Stimulated activated CD4-positive, alpha-beta T cell treated with anti-CD3 and anti-CD28 coated beads, Interleukin-4, amount 100 ng/mL, for 48 hours (primary cell): ENCODE results near the gene RITA1.
"Not testable (repeated sequence)": the region's sequence is repeated elsewhere in the genome, so short reads cannot be mapped to it uniquely, and the experiment has no call there.

Source experiments
- DNase-seq, 2 donors: peaks; one replicate each; pipeline ENCODE4 v3.0.0-alpha.2; 2020; ENCODE audit warnings: low read depth in 2 of 2

The RITA1 gene

DNA sequence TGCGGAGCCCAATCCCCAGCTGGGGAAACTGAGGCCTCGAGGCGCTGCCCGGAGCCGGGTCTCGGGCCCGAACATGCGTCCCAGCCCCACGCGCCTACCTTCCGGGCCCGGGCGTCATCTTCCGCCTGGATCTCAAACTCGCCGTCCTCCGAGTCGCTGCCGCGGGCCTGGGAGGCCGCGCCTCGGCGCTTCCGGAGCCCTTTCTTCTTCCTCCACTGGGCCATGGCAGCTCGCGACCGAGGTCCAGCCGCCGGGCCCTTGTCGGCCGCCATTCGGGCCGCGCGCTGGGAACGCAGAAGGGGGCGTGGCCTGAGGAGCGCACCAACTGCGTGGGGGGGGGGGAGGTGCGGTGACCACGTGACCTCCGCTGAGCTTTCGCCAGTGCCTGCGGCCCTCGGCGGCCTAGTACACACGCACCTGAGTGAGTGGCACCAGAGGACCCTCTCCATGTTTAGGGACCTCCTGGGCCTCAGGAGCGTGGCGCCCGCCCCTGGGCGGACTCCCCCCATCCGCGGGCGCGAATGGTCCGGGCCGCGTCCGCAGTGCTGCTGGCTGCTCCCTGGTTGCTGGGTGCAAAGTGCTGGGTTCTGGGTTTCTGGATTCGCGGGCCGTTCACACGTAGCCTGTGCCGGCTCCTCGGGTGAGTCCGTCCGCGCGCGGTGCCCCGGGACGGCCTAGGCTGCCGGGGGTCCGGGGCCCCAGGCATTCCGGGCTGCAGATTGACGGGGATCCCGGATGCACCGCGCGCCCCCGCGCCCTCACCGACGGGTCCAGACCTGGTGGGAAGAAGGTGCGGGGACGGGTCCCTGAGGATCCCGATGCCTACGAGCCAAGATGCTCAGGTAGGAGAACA lies at the start of gene RITA1, which contains the start of gene DDX54:
Gene RITA1, plus strand, starts transcription at position 542 of the 853 bp plus-strand sequence. CDS start 1,026 bp downstream, outside the sequence.
Gene DDX54, minus strand, starts transcription at position 299 of the 853 bp plus-strand sequence. Its CDS starts 27 bp downstream, at position 272.
- DNase-seq, result peak; percentile 72 to 78

GRCh38 chr12:113136128-113136989 lies 49.2 kb upstream of the RITA1 start:
- peak; percentile 52 to 68 for DNase-seq

- no peak for DNase-seq
Observed at GRCh38 chr12:113136990-113137511, 48.5 kb upstream of the RITA1 start.

GRCh38 chr12:113137861-113138783 lies 47.4 kb upstream of the RITA1 start:
- DNase-seq, result no peak

DNA sequence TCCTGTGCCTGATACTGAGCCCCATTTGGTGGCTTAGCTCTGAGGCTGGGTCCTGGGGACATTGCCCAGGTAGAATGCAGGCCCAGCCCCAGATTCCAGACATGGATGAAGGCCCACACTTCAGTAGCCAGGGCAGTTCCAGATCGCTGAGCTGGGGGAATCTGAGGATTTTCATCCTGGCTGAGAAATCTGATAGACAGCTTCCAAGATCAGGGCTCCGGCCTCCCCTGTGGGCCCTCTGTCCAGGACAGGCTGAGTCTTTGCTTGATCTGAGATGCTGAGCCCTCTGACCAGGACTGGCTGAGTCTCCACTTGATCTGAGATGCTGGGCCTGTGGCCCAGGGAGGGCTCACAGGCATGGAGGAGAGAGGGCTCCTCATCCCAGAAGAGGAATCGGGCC lies 46.7 kb upstream of the RITA1 start:
- no peak for DNase-seq

DNA sequence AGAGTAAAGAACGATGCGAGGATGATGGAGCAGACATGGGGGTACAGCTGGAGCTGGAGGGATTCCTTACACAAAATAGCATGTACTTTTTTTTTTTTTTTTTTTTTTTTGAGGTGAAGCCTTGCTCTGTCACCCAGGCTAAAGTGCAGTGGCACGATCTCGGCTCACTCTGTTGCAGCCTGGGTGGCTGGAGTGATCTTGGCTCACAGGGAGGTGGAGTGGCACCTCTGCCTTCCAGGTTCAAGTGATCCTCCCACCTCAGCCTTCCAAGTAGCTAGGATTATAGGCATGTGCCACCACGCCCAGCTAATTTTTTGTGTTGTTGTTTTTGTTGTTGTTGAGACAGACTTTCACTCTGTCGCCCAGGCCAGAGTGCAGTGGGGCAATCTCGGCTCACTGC lies 44.8 kb upstream of the RITA1 start:
- no peak for DNase-seq

- not testable (repeated sequence) for DNase-seq
Observed at GRCh38 chr12:113141716-113142115, 43.8 kb upstream of the RITA1 start.

DNA sequence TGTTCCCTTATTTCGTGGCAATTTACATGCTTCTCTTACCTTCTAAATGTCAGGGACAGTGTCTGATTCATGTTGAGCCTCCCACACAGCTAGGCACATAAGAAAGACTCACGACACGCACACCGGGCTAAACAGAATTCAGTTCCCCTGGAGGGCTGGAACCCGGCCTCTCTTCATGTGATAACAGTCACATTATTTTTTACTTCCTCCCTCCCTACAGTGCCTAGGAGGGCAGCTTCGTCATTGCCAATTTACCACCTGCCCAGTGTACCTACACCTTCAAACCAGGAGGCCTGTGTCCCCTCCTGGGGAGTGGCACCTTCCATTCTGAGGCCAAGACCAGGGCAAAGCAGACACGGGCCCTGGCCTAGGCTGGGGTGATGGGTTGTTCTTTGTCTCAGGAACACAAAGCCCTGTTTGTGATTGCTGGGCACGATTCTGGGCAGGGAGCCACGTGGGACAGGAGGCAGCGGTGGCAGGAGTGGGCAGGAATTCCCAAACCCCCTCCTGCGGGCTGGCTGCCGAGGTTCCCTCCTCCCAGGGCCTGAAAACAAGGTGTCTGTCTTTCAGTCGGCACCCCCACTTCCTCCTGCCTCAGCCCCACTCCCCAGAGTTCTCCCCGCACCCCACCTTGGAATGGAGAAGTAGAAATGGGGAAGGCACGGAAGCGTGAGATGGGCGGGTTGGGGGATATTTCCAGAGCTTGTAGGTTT lies 43.2 kb upstream of the RITA1 start:
- DNase-seq, result no peak

DNA sequence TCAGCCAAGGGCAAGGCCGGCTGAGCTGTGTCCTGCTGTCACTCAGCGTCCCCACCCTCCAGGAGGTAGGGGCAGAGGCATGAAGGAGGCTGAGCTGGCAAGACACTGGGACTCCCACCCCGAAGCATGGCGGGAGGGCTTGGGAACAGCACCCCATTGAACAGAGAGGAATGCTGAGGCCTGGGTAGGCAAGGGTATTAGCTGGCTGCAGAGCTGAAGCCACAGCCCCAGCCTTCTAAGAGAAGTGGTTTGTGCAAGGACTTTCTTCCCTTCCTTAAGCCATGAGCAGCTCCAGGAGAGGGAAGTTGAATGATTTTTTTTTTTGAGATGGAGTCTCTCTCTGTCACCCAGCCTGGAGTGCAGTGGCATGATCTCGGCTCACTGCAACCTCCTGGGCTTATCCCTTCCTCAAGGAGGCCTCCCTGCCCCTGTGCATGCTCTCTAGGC lies 42.6 kb upstream of the RITA1 start:
- no peak for DNase-seq

DNA sequence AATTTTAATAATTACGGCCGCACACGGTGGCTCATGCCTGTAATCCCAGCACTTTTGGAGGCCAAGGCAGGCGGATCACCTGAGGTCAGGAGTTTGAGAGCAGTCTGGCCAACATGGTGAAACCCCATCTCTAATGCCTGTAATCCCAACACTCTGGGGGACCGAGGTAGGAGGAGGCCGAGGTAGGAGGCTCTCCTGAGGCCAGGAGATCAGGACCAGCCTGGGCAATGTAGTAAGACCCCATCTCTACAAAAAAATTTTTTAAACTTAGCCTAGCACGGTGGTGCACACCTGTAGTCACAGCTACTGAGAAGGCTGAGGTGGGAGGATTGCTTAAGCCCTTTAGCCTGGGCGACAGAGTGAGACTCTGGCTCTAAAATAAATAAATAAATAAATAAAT lies 41.6 kb upstream of the RITA1 start:
- no peak for DNase-seq

DNA sequence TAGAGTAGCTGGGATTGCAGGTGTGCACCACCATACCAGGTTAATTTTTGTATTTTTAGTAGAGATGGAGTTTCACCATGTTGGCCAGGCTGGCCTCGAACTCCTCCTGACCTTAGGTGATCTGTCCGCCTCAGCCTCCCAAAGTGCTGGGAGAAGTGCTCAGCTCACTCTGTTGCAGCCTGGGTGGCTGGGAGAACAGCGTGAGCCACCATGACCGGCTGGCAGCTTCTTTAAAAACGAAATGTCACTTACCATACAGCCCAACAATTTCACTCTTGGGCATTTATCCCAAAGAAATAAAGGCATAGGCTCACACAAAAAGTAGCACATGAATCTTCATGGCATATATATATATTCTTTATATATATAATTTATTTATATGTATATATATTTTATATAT lies 40.7 kb upstream of the RITA1 start:
- DNase-seq, result no peak

- DNase-seq, result no peak
Observed at GRCh38 chr12:113145720-113146551, 39.6 kb upstream of the RITA1 start.

DNA sequence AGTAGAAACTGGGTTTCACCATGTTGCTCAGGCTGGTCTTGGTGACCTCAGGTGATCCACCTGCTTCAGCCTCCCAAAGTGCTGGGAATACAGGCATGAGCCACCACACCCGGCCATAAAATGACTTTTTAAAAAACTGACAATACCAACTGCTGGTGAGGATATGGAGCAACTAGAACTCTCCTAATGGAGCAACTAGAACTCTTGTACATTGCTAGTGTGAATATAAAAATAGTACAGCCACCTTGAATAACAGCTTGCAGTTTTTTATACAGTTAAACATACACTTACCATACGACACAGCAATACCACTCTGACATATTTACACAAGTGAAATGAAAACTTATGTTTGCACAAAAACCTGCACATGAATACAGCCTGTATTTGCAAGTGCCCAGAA lies 38.5 kb upstream of the RITA1 start:
- DNase-seq, result no peak

DNA sequence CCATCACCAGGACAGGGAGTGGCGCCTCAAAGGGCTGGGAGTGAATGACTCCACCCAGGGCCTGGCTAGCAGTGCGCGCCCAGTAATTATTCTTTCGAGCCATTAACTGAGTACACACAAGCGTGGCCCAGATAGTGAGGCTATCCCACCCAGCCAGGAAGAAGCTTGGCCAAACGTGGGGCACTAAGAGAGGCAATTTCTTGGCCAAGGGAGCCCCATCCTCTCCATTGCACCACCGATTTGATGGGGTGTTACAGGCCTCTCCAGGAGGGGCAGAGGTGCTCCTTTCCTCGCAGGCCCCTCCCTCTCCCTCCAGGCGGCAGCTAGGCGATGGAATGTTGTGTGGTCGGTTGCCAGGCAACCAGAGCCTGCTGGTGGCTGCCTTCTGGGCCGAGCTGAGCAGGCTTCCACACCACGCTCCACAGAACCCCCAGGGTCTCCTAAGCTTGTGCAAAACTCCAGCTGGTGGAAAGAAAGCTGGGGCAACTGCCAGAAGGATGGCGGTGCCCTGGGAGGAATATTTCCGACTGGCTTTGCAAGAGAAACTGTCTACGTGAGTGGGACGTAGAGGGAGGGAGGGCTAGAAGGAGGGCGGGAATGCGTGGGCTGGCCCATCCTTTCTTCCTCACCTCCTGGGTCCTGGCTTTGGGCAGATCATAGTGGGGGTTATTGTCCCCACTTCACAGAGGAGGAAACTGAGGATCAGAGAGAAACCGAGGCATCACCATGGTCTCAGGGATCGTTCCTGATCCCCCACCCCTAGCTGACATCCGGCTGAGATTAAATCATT lies 36.0 kb upstream of the RITA1 start, which contains the start of gene CFAP73:
Gene CFAP73, plus strand, starts transcription at position 364 of the 790 bp plus-strand sequence. Its CDS starts 134 bp downstream, at position 498.
- DNase-seq, result no peak

GRCh38 chr12:113151655-113152054 lies 33.9 kb upstream of the RITA1 start:
- no peak for DNase-seq

DNA sequence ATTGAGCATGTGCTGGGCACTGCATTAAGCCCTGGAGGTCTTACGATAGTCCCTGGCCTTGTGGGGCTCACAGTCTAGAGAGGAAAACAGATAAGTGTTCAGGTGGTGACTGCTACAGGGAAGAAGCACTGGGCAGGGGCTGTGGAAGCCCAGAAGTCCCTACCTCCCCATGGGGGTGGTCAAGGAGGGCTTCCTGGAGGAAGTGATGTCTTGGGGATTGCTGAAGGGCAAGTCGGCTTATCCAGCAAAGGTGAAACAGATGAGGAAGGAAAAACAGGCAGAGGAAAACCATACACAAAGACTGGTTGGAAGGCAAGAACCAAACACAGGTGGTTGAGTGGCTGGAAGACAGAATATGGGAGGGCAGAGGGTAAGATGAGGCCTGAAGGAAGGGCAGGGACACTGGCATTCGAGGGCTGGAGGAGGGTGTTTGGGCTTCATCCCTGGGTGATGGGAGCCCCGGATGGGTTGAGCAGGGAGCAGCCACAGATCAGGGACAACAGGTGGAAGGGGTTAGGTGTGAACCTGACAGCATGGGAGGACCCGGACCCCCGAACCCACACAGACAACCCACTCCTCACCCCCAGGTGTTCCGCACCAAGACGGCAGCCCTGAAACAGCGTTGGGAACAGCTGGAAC lies 33.2 kb upstream of the RITA1 start:
- no peak for DNase-seq

GRCh38 chr12:113152835-113153814 lies 32.4 kb upstream of the RITA1 start:
- DNase-seq, result peak; percentile 45 to 62
